WTC11 (cell line): ENCODE data around the gene RAB5IF.

Source experiments
- ESRRA ChIP-seq: sonication (generic); formaldehyde crosslinking; IDR thresholded peaks from 2 replicates; pipeline ENCODE4 v1.8.1; 2022; ENCODE audit warnings: mild to moderate bottlenecking, missing genetic modification reagents, borderline replicate concordance
- TEAD4 ChIP-seq: sonication (generic); formaldehyde crosslinking; IDR thresholded peaks from 2 replicates; pipeline ENCODE4 v1.8.0; 2022; ENCODE audit warnings: mild to moderate bottlenecking, missing genetic modification reagents
- TP53 ChIP-seq: sonication (generic); formaldehyde crosslinking; IDR thresholded peaks from 2 replicates; pipeline ENCODE4 v1.8.1; 2023; ENCODE audit warnings: mild to moderate bottlenecking, missing genetic modification reagents
- TF ChIP-seq, protein P1 (sequence below): fragments of 200-600 bp; IDR thresholded peaks from 2 replicates; pipeline ENCODE4 v1.8.0; 2022; ENCODE audit warnings: antibody characterized with exemption

DNA sequence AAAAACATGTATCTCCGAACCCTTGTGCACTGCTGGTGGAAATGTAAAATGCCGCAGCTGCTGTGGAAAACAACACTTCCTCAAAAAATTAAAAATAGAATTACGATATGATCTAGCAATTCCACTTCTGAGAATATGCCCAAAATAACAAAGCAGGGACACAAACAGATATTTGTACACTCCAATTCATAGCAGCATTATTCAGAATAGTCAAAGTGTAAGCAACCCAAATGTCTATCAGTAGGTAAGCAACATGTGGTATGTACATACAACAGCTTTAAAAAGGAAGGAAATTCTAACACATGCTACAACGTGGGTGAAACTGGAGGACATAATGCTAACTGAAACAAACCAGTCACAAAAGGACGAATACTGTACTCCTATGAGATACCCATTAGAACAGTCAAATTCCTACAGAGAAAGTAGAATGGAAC lies 5.7 kb upstream of the RAB5IF start:
- TF ChIP-seq, protein P1, sequence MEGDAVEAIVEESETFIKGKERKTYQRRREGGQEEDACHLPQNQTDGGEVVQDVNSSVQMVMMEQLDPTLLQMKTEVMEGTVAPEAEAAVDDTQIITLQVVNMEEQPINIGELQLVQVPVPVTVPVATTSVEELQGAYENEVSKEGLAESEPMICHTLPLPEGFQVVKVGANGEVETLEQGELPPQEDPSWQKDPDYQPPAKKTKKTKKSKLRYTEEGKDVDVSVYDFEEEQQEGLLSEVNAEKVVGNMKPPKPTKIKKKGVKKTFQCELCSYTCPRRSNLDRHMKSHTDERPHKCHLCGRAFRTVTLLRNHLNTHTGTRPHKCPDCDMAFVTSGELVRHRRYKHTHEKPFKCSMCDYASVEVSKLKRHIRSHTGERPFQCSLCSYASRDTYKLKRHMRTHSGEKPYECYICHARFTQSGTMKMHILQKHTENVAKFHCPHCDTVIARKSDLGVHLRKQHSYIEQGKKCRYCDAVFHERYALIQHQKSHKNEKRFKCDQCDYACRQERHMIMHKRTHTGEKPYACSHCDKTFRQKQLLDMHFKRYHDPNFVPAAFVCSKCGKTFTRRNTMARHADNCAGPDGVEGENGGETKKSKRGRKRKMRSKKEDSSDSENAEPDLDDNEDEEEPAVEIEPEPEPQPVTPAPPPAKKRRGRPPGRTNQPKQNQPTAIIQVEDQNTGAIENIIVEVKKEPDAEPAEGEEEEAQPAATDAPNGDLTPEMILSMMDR: no peak
- TF ChIP-seq TP53 (CRISPR knock-in tag) (no peak), ESRRA (CRISPR knock-in tag) (no peak), TEAD4 (CRISPR knock-in tag) (no peak)
